ENCODE results near the gene RGS7.

Gene RGS7

GRCh38 chr1:241061062-241061461 is 295.9 kb downstream of the RGS7 start:
- DNase-seq (no peak), ATAC-seq (no peak)
- H3K4me3 Mint-ChIP-seq = no peak overlapping the region
- H3K9me3 Mint-ChIP-seq = no peaks in the 10 kb centered on the region
- H3K4me1 Mint-ChIP-seq = no peaks in the 10 kb centered on the region
- no peaks in the 10 kb centered on the region for H3K27me3 Mint-ChIP-seq
- no peaks in the 10 kb centered on the region for H3K36me3 Mint-ChIP-seq (ENCODE audit: low read depth)
- no peak overlapping the region for H3K27ac Mint-ChIP-seq

GRCh38 chr1:241048622-241049021 is 308.4 kb downstream of the RGS7 start:
- H3K4me1 Mint-ChIP-seq = no peaks in the 10 kb centered on the region
- no peaks in the 10 kb centered on the region for H3K36me3 Mint-ChIP-seq (ENCODE audit: low read depth)
- no peak overlapping the region for H3K27ac Mint-ChIP-seq
- H3K9me3 Mint-ChIP-seq = peaks cover 3% of the 10 kb centered on the region
- ATAC-seq (no peak), DNase-seq (no peak)
- peaks cover 2% of the 10 kb centered on the region for H3K27me3 Mint-ChIP-seq
- no peak overlapping the region for H3K4me3 Mint-ChIP-seq

GRCh38 chr1:241045659-241046058 is 311.3 kb downstream of the RGS7 start:
- peaks cover 3% of the 10 kb centered on the region for H3K9me3 Mint-ChIP-seq
- no peak overlapping the region for H3K4me3 Mint-ChIP-seq
- no peaks in the 10 kb centered on the region for H3K27me3 Mint-ChIP-seq
- H3K36me3 Mint-ChIP-seq (ENCODE audit: low read depth) = no peaks in the 10 kb centered on the region
- DNase-seq (no peak), ATAC-seq (no peak)
- no peaks in the 10 kb centered on the region for H3K4me1 Mint-ChIP-seq
- H3K27ac Mint-ChIP-seq = no peak overlapping the region

GRCh38 chr1:241034203-241034936 is 322.6 kb downstream of the RGS7 start:
- no peak for DNase-seq
- Mint-ChIP-seq H3K9me3 (peaks cover 14% of the 10 kb centered on the region), H3K4me1 (no peaks in the 10 kb centered on the region), H3K36me3 (ENCODE audit: low read depth) (no peaks in the 10 kb centered on the region), H3K27me3 (no peaks in the 10 kb centered on the region), H3K27ac (no peak overlapping the region), H3K4me3 (no peak overlapping the region)
- ATAC-seq = no peak

- Mint-ChIP-seq H3K4me3 (no peak overlapping the region), H3K27me3 (no peaks in the 10 kb centered on the region), H3K4me1 (no peaks in the 10 kb centered on the region), H3K9me3 (peaks cover 10% of the 10 kb centered on the region), H3K36me3 (ENCODE audit: low read depth) (no peaks in the 10 kb centered on the region), H3K27ac (no peak overlapping the region)
- no peak for DNase-seq
- ATAC-seq = no peak
Observed at GRCh38 chr1:241024834-241025233, 332.2 kb downstream of the RGS7 start.

- Mint-ChIP-seq H3K27ac (no peak overlapping the region), H3K27me3 (no peaks in the 10 kb centered on the region), H3K36me3 (ENCODE audit: low read depth) (no peaks in the 10 kb centered on the region), H3K4me1 (no peaks in the 10 kb centered on the region), H3K9me3 (peaks cover 5% of the 10 kb centered on the region), H3K4me3 (no peak overlapping the region)
- DNase-seq = no peak
- no peak for ATAC-seq
Observed at GRCh38 chr1:241022366-241022765, 334.6 kb downstream of the RGS7 start.

GRCh38 chr1:241020851-241021697 is 335.9 kb downstream of the RGS7 start:
- no peak overlapping the region for H3K27ac Mint-ChIP-seq
- H3K4me3 Mint-ChIP-seq = no peak overlapping the region
- no peaks in the 10 kb centered on the region for H3K27me3 Mint-ChIP-seq
- H3K9me3 Mint-ChIP-seq = peaks cover 10% of the 10 kb centered on the region
- no peaks in the 10 kb centered on the region for H3K36me3 Mint-ChIP-seq (ENCODE audit: low read depth)
- no peak for DNase-seq
- ATAC-seq = no peak
- no peaks in the 10 kb centered on the region for H3K4me1 Mint-ChIP-seq

- H3K4me1 Mint-ChIP-seq = no peaks in the 10 kb centered on the region
- H3K27me3 Mint-ChIP-seq = no peaks in the 10 kb centered on the region
- no peak for ATAC-seq
- H3K36me3 Mint-ChIP-seq (ENCODE audit: low read depth) = no peaks in the 10 kb centered on the region
- H3K9me3 Mint-ChIP-seq = peaks cover 12% of the 10 kb centered on the region
- no peak for DNase-seq
- no peak overlapping the region for H3K27ac Mint-ChIP-seq
- H3K4me3 Mint-ChIP-seq = no peak overlapping the region
Observed at GRCh38 chr1:241012708-241013340, 344.2 kb downstream of the RGS7 start.

- Mint-ChIP-seq H3K4me3 (no peak overlapping the region), H3K4me1 (no peaks in the 10 kb centered on the region), H3K36me3 (ENCODE audit: low read depth) (no peaks in the 10 kb centered on the region), H3K27ac (no peak overlapping the region), H3K9me3 (peaks cover 23% of the 10 kb centered on the region), H3K27me3 (no peaks in the 10 kb centered on the region)
- DNase-seq (no peak), ATAC-seq (no peak)
Observed at GRCh38 chr1:241007668-241008067, 349.3 kb downstream of the RGS7 start.

- no peaks in the 10 kb centered on the region for H3K36me3 Mint-ChIP-seq (ENCODE audit: low read depth)
- H3K27me3 Mint-ChIP-seq = no peaks in the 10 kb centered on the region
- DNase-seq (no peak), ATAC-seq (no peak)
- H3K4me3 Mint-ChIP-seq = no peak overlapping the region
- H3K9me3 Mint-ChIP-seq = peaks cover 3% of the 10 kb centered on the region
- no peaks in the 10 kb centered on the region for H3K4me1 Mint-ChIP-seq
- no peak overlapping the region for H3K27ac Mint-ChIP-seq
Observed at GRCh38 chr1:240999826-241000225, 357.2 kb downstream of the RGS7 start.

GRCh38 chr1:240998441-240999015 is 358.5 kb downstream of the RGS7 start:
- Mint-ChIP-seq H3K36me3 (ENCODE audit: low read depth) (no peaks in the 10 kb centered on the region), H3K4me3 (no peak overlapping the region), H3K4me1 (no peaks in the 10 kb centered on the region), H3K27me3 (no peaks in the 10 kb centered on the region), H3K9me3 (peaks cover 3% of the 10 kb centered on the region), H3K27ac (no peak overlapping the region)
- ATAC-seq = no peak
- no peak for DNase-seq

GRCh38 chr1:240998024-240998423 is 359.0 kb downstream of the RGS7 start:
- Mint-ChIP-seq H3K4me3 (no peak overlapping the region), H3K36me3 (ENCODE audit: low read depth) (no peaks in the 10 kb centered on the region), H3K27me3 (no peaks in the 10 kb centered on the region), H3K27ac (no peak overlapping the region), H3K9me3 (peaks cover 3% of the 10 kb centered on the region), H3K4me1 (no peaks in the 10 kb centered on the region)
- ATAC-seq (no peak), DNase-seq (no peak)

- DNase-seq = no peak
Observed at GRCh38 chr1:240993004-240993403, 364.0 kb downstream of the RGS7 start.

GRCh38 chr1:240991230-240991629 is 365.8 kb downstream of the RGS7 start:
- H3K4me1 Mint-ChIP-seq = no peaks in the 10 kb centered on the region
- H3K36me3 Mint-ChIP-seq (ENCODE audit: low read depth) = no peaks in the 10 kb centered on the region
- no peaks in the 10 kb centered on the region for H3K9me3 Mint-ChIP-seq
- no peak for DNase-seq
- H3K27me3 Mint-ChIP-seq = no peaks in the 10 kb centered on the region
- H3K27ac Mint-ChIP-seq = no peak overlapping the region
- no peak overlapping the region for H3K4me3 Mint-ChIP-seq
- no peak for ATAC-seq

More at GRCh38 chr1:240993004-240993403, 364.0 kb downstream of the RGS7 start:
- Mint-ChIP-seq H3K4me3 (no peak overlapping the region), H3K27ac (no peak overlapping the region), H3K4me1 (no peaks in the 10 kb centered on the region), H3K9me3 (peaks cover 3% of the 10 kb centered on the region), H3K27me3 (no peaks in the 10 kb centered on the region), H3K36me3 (ENCODE audit: low read depth) (no peaks in the 10 kb centered on the region)
- no peak for ATAC-seq

Data from activated naive CD8-positive, alpha-beta T cell treated with anti-CD3 and anti-CD28 coated beads, Interleukin-2, amount 50 U/mL, for 24 hours (primary cell).